Epithelial cell of esophagus (primary cell): ENCODE results near the gene MINK1.

Experiments
- DNase-seq: peaks from one replicate; pipeline ENCODE4 v3.0.0; 2010; ENCODE audit warnings: low read depth
- H3K4me3 ChIP-seq: 2 replicates; pipeline ENCODE4 v1.5.1; 2011; ENCODE audit warnings: mild to moderate bottlenecking, low read length, control low read depth
- CTCF ChIP-seq: IDR thresholded peaks from 2 replicates; pipeline ENCODE4 v1.5.1; 2011; ENCODE audit warnings: low read depth, mild to moderate bottlenecking, low read length, control low read depth, inconsistent platforms; ENCODE audit not compliant: insufficient read depth; ENCODE audit errors: missing control alignments

MINK1 gene

GRCh38 chr17:4941319-4941610 lies 108.1 kb downstream of the MINK1 start:
- DNase-seq: no peak
- H3K4me3 ChIP-seq: peak overlapping the region; percentile 96
- TF ChIP-seq CTCF: no peak

GRCh38 chr17:4942760-4943508 lies 109.8 kb downstream of the MINK1 start:
- DNase-seq: no peak
- TF ChIP-seq CTCF: no peak
- H3K4me3 ChIP-seq: no peak overlapping the region

GRCh38 chr17:4944163-4944553 lies 111.0 kb downstream of the MINK1 start:
- no peak for DNase-seq
- no peak overlapping the region for H3K4me3 ChIP-seq
- no peak for TF ChIP-seq CTCF

- H3K4me3 ChIP-seq: no peak overlapping the region
These were observed 111.5 kb downstream of the MINK1 start for GRCh38 chr17:4944554-4945175.

GRCh38 chr17:4945176-4945943 lies 112.2 kb downstream of the MINK1 start:
- no peak for TF ChIP-seq CTCF
- peak overlapping the region; percentile 9 for H3K4me3 ChIP-seq
- peak; percentile 95 for DNase-seq

More at GRCh38 chr17:4944554-4945175, 111.5 kb downstream of the MINK1 start:
- no peak for DNase-seq
- TF ChIP-seq CTCF: no peak

- H3K4me3 ChIP-seq: peak overlapping the region; percentile 77
- TF ChIP-seq CTCF: no peak
- DNase-seq: no peak
These were observed 112.8 kb downstream of the MINK1 start for GRCh38 chr17:4945944-4946280.
